ENCODE results near the gene AGBL4. TPM values are rescaled to one million over a fixed set of nuclear protein-coding genes. Genes with fewer than 3 reads are reported as not detected.

AGBL4 gene
- total RNA-seq, 4 donors from 2014 or later: not detected

DNA sequence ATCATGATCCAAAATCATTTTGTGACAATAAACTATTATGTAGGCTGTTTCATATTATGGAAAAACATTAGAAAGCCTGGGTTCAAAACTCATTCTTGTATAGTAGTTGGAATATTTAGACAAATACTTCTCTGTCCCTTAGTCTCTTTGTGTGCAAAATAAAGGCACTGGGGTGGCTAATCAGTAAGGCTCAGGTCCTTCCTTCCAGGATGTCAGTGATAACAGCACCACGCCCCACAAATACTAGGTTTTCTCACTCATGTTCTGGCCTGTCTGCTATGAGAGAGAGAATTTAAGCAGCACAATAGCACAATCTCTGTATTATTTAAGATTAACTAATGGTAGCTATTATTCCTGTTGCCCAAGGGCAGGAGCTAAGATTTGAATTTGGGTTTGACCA lies 788.8 kb downstream of the AGBL4 start:
- Histone ChIP-seq H3K4me1 (no peaks in the 10 kb centered on the region), H3K9me3 (no peaks in the 10 kb centered on the region), H3K27me3 (no peaks in the 10 kb centered on the region), H3K4me3 (no peak overlapping the region), H3K36me3 (no peaks in the 10 kb centered on the region), H3K27ac (no peak overlapping the region)
- no peak for TF ChIP-seq POLR2A (IDR thresholded peaks at IDR 0.05)
- TF ChIP-seq, protein P1, sequence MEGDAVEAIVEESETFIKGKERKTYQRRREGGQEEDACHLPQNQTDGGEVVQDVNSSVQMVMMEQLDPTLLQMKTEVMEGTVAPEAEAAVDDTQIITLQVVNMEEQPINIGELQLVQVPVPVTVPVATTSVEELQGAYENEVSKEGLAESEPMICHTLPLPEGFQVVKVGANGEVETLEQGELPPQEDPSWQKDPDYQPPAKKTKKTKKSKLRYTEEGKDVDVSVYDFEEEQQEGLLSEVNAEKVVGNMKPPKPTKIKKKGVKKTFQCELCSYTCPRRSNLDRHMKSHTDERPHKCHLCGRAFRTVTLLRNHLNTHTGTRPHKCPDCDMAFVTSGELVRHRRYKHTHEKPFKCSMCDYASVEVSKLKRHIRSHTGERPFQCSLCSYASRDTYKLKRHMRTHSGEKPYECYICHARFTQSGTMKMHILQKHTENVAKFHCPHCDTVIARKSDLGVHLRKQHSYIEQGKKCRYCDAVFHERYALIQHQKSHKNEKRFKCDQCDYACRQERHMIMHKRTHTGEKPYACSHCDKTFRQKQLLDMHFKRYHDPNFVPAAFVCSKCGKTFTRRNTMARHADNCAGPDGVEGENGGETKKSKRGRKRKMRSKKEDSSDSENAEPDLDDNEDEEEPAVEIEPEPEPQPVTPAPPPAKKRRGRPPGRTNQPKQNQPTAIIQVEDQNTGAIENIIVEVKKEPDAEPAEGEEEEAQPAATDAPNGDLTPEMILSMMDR (IDR thresholded peaks at IDR 0.05): no peak
- no peak for DNase-seq
- WGBS, 2 donors: 9 to 40% methylated on average over 1 of the region's 1 CpG
- intact Hi-C loops (cut with DNase I): no loop called here

DNA sequence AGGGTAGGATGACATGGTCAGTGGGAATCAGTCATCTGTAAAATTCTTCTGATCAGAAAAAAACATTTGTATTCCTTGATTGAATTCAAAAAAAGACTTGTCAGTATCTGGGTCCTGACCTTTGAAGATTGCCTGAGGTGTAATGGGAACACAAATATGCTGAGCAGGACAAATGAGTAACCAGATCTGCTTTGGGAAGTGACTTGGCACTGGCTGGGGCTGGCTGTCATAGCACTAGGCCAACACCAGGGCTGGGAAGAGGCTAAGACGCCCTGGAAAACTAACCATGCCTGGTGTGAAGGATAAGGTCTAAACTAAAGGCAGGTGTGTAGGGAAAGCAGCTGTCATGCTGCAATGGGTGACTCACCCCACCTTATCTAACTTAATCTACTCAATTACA lies 794.2 kb downstream of the AGBL4 start:
- no peak for DNase-seq
- WGBS, 2 donors: 25 to 33% methylated on average over 1 of the region's 1 CpG
- H3K4me1 ChIP-seq: no peaks in the 10 kb centered on the region
- intact Hi-C loops (cut with DNase I): no loop called here
- TF ChIP-seq, protein P1 (IDR thresholded peaks at IDR 0.05): no peak
- TF ChIP-seq POLR2A (IDR thresholded peaks at IDR 0.05): no peak
- no peaks in the 10 kb centered on the region for H3K9me3 ChIP-seq
- H3K27ac ChIP-seq: no peak overlapping the region
- H3K4me3 ChIP-seq: no peak overlapping the region
- no peaks in the 10 kb centered on the region for H3K36me3 ChIP-seq
- H3K27me3 ChIP-seq: no peaks in the 10 kb centered on the region

DNA sequence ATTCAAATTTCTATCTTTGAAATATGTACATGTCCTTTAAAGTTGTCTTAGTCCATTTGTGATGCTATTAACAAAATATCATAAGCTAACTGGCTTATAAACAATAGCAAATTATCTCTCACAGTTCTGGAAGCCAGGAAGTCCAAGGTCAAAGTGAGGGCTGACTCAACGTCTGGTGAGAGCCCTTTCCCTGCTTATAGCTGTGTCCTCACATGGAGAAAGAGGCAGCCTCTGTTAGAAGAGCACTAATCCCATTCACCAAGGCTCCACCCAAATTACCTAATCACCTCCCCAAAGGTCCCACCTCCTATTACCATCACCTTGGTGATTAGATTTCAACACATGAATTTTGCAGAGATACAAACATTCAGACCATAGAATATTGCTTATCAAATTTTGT lies 797.0 kb downstream of the AGBL4 start:
- no peak overlapping the region for H3K27ac ChIP-seq
- DNase-seq: no peak
- H3K4me3 ChIP-seq: no peak overlapping the region
- no peaks in the 10 kb centered on the region for H3K36me3 ChIP-seq
- intact Hi-C loops (cut with DNase I): no loop called here
- TF ChIP-seq, protein P1 (IDR thresholded peaks at IDR 0.05): no peak
- no peak for TF ChIP-seq POLR2A (IDR thresholded peaks at IDR 0.05)
- H3K27me3 ChIP-seq: no peaks in the 10 kb centered on the region
- H3K9me3 ChIP-seq: no peaks in the 10 kb centered on the region
- H3K4me1 ChIP-seq: no peaks in the 10 kb centered on the region
- 0% methylated on average over 1 of the region's 1 CpG for WGBS, 2 donors

DNA sequence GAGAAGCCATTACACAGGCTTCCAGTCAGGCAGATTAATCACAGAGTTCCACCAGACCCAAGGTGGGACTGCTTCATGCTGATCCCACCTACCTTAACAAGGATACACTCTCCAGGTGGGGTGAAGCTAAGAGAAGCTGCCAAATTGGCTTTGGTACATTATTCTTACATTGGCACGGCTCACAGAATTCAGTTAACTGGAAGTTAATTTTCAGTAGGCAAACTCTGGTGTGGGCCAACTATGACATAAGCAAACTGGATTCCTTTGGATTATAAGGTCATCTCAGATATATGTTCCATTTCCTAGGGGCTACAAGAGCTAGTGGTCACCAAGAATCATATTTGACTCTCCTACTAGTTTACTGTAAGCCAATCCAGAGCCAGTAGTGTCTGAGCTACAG lies 798.3 kb downstream of the AGBL4 start:
- H3K27me3 ChIP-seq: no peaks in the 10 kb centered on the region
- 60 to 91% methylated on average over 1 of the region's 1 CpG for WGBS, 2 donors
- H3K9me3 ChIP-seq: no peaks in the 10 kb centered on the region
- H3K4me3 ChIP-seq: no peak overlapping the region
- no peak for DNase-seq
- no peaks in the 10 kb centered on the region for H3K36me3 ChIP-seq
- H3K27ac ChIP-seq: no peak overlapping the region
- intact Hi-C loops (cut with DNase I): no loop called here
- TF ChIP-seq, protein P1 (IDR thresholded peaks at IDR 0.05): no peak
- H3K4me1 ChIP-seq: no peaks in the 10 kb centered on the region

DNA sequence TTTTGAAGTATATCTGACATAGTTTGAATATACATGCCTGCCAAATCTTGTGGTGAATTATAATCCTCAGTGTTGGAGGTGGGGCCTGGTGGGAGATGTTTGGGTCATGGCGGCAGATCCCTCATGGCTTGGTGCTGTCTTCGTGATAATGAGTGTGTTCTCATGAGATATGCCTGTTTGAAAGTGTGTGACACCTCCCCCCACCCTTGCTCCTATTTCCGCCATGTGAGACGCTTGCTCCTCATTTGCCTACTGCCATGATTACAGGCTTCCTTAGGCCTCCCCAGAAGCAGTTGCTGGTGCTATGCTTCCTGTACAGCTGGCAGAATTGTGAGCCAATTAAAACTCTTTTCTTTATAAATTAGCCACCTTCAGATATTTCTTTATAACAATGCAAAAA lies 810.5 kb downstream of the AGBL4 start:
- TF ChIP-seq, protein P1 (IDR thresholded peaks at IDR 0.05): no peak
- no peak for TF ChIP-seq POLR2A (IDR thresholded peaks at IDR 0.05)
- H3K4me3 ChIP-seq: no peak overlapping the region
- intact Hi-C loops (cut with DNase I): no loop called here
- H3K36me3 ChIP-seq: no peaks in the 10 kb centered on the region
- H3K4me1 ChIP-seq: no peaks in the 10 kb centered on the region
- DNase-seq: no peak
- no peaks in the 10 kb centered on the region for H3K9me3 ChIP-seq
- no peaks in the 10 kb centered on the region for H3K27me3 ChIP-seq
- H3K27ac ChIP-seq: no peak overlapping the region
- WGBS, 2 donors: 83% methylated on average over 4 of the region's 4 CpGs
